Neuronal stem cell (in vitro differentiated cells): Measurements from ENCODE around the gene CST1.
"Not testable (repeated sequence)": the region's sequence is repeated elsewhere in the genome, so short reads cannot be mapped to it uniquely, and the experiment has no call there.

Experiments used
- DNase-seq: peaks from one replicate; pipeline ENCODE4 v3.0.0-alpha.2; 2013; ENCODE audit warnings: low spot score
- H2AFZ ChIP-seq: one replicate; pipeline ENCODE4 v1.6.1; 2013; ENCODE audit warnings: mild to moderate bottlenecking, low read length, inconsistent platforms
- H2AK5ac ChIP-seq: 2 replicates; pipeline ENCODE4 v1.6.1; 2013; ENCODE audit warnings: low read depth, mild to moderate bottlenecking, inconsistent platforms, low read length, moderate library complexity, mixed read lengths
- H2BK120ac ChIP-seq: 2 replicates; pipeline ENCODE4 v1.6.1; 2013; ENCODE audit warnings: low read depth, mild to moderate bottlenecking, inconsistent platforms, low read length, moderate library complexity, mixed read lengths
- H2BK12ac ChIP-seq: one replicate; pipeline ENCODE4 v1.6.1; 2013; ENCODE audit warnings: low read length, inconsistent platforms
- H2BK15ac ChIP-seq: 2 replicates; pipeline ENCODE4 v1.6.1; 2013; ENCODE audit warnings: mild to moderate bottlenecking, low read length, inconsistent platforms, mixed read lengths
- H2BK5ac ChIP-seq: one replicate; pipeline ENCODE4 v1.6.1; 2013; ENCODE audit warnings: inconsistent platforms, mild to moderate bottlenecking, low read length, moderate library complexity
- H3K14ac ChIP-seq: one replicate; pipeline ENCODE4 v1.6.1; 2013; ENCODE audit warnings: low read length, inconsistent platforms
- H3K18ac ChIP-seq: 2 replicates; pipeline ENCODE4 v1.6.1; 2013; ENCODE audit warnings: low read length, inconsistent platforms
- H3K23ac ChIP-seq: 2 replicates; pipeline ENCODE4 v1.6.1; 2013; ENCODE audit warnings: low read depth, mild to moderate bottlenecking, mixed read lengths, low read length, inconsistent platforms; ENCODE audit not compliant: poor library complexity
- H3K27ac ChIP-seq: replicated peaks from 3 replicates; pipeline ENCODE4 v1.5.1; 2013; ENCODE audit warnings: low read length, inconsistent platforms
- H3K27me3 ChIP-seq, 3 experiments: 2 replicates each; pipeline ENCODE4 v1.6.1; 2013; ENCODE audit warnings: low read length in 3 of 3, mild to moderate bottlenecking in 2 of 3, inconsistent platforms in 1 of 3, low read depth in 1 of 3, mixed read lengths in 1 of 3, moderate library complexity in 1 of 3; ENCODE audit not compliant: control insufficient read depth in 3 of 3, insufficient read depth in 3 of 3
- H3K36me3 ChIP-seq, 2 donors: replicated peaks in 1 of 2; 2 replicates each; pipeline ENCODE4 v1.6.1; 2013; ENCODE audit warnings: low read length in 2 of 2; ENCODE audit not compliant: control insufficient read depth in 2 of 2, insufficient read depth in 2 of 2
- H3K4ac ChIP-seq: 2 replicates; pipeline ENCODE4 v1.6.1; 2013; ENCODE audit warnings: inconsistent platforms, mild to moderate bottlenecking, low read length, moderate library complexity
- H3K4me1 ChIP-seq, 2 donors: 1 replicate in 1 of 2; 2 replicates in 1 of 2; pipeline ENCODE4 v1.6.1; 2013; ENCODE audit warnings: low read length in 2 of 2, low read depth in 1 of 2; ENCODE audit not compliant: control insufficient read depth in 2 of 2, insufficient read depth in 1 of 2
- H3K4me2 ChIP-seq: one replicate; pipeline ENCODE4 v1.6.1; 2013; ENCODE audit warnings: mild to moderate bottlenecking, low read length, inconsistent platforms; ENCODE audit not compliant: insufficient read depth, poor library complexity, severe bottlenecking
- H3K4me3 ChIP-seq, 2 donors: 2 replicates each; pipeline ENCODE4 v1.5.1; 2013; ENCODE audit warnings: low read length in 2 of 2, mild to moderate bottlenecking in 2 of 2, inconsistent platforms in 1 of 2, moderate library complexity in 1 of 2
- H3K79me1 ChIP-seq: one replicate; pipeline ENCODE4 v1.6.1; 2013; ENCODE audit warnings: low read depth, mild to moderate bottlenecking, inconsistent platforms, low read length, moderate library complexity
- H3K9ac ChIP-seq: one replicate; pipeline ENCODE4 v1.6.1; 2013; ENCODE audit warnings: mild to moderate bottlenecking, low read depth, low read length, inconsistent platforms; ENCODE audit not compliant: poor library complexity
- H3K9me3 ChIP-seq, 2 donors: replicated peaks in 1 of 2; 2 replicates each; pipeline versions ENCODE3 to v1.6.1; 2013; ENCODE audit warnings: low read length in 2 of 2, mild to moderate bottlenecking in 2 of 2, inconsistent platforms in 1 of 2, low read depth in 1 of 2, mixed read lengths in 1 of 2, moderate library complexity in 1 of 2; ENCODE audit not compliant: control insufficient read depth in 2 of 2, insufficient read depth in 1 of 2
- H4K8ac ChIP-seq: one replicate; pipeline ENCODE4 v1.6.1; 2013; ENCODE audit warnings: low read depth, mild to moderate bottlenecking, inconsistent platforms, low read length, moderate library complexity
- H4K91ac ChIP-seq: one replicate; pipeline ENCODE4 v1.6.1; 2013; ENCODE audit warnings: low read length, low read depth, mild to moderate bottlenecking, inconsistent platforms; ENCODE audit not compliant: poor library complexity
- WGBS, 2 donors: extraction: QIAGEN DNeasy Blood & Tissue Kit; methylation state at CpG; one replicate each; pipeline ENCODE4 v1.1.7; 2013; ENCODE audit warnings: missing lambda C conversion rate in 2 of 2, mixed read lengths in 1 of 2; ENCODE audit not compliant: insufficient read length in 2 of 2, insufficient replicate concordance in 1 of 2; ENCODE audit errors: extremely low coverage in 2 of 2; 5-methylcytosine and 5-hydroxymethylcytosine counted together

Gene CST1

DNA sequence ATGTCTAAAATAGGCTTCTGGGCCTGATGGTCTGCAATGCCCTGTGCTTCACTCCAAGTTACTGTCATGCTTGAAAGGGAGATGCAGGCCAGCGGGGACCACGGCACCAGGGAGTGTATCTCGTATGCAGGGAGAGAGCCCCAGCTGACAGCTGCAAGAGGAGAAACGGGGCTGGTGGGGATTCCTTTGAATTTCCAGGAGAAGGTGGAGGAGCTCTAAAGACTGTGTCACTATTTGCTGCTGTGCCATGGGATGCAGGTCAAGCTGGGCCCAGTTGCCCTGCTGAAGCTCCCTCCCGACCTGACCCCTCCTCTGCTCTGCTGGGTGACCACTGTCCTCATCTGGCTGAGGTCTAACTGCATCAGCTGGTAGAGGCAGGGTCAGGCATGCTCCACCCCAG is 989 bp downstream of the CST1 start:
- Histone ChIP-seq H2BK15ac (no peak overlapping the region), H2AFZ (no peak overlapping the region), H3K23ac (no peak overlapping the region), H3K27ac (no peak overlapping the region), H3K4me1 (peaks cover 0 to 4% of the 10 kb centered on the region in 2 donors), H3K4me3 (no peak overlapping the region), H3K36me3 (no peaks in the 10 kb centered on the region), H3K4me2 (no peak overlapping the region), H3K27me3 (no peaks in the 10 kb centered on the region), H3K79me1 (no peaks in the 10 kb centered on the region), H3K9me3 (no peaks in the 10 kb centered on the region), H2BK12ac (no peak overlapping the region), H4K91ac (no peak overlapping the region), H3K4ac (no peak overlapping the region), H3K9ac (no peak overlapping the region), H4K8ac (no peak overlapping the region), H2BK5ac (no peak overlapping the region), H2AK5ac (no peak overlapping the region), H3K14ac (no peak overlapping the region), H2BK120ac (no peak overlapping the region), H3K18ac (peak overlapping the region; percentile 53)
- WGBS, 2 donors = no CpG with 5 or more reads among the region's 5 CpGs
- no peak for DNase-seq

DNA sequence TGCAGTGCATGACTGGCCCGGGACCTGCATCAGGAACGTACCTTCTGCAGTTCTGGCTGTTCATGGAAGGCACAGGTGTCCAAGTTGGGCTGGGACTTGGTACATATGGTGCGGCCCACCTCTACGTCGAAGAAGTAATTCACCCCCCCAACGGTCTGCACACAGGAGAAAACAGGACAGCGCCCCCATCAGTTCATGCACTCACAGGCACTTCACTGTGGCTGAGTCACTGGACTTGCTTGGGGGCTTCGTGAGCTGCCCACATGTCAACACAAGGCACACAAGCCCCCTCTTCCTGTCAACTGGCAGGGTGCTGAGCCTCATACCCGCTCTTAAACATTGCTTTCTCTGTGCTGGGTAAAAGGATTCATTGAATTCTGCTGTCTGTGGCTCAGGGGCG is 1.8 kb downstream of the CST1 start:
- H4K8ac ChIP-seq, H2BK12ac ChIP-seq, H3K4ac ChIP-seq, H4K91ac ChIP-seq, H2BK15ac ChIP-seq, H3K23ac ChIP-seq, H3K9me3 ChIP-seq, DNase-seq, H3K14ac ChIP-seq, H3K27ac ChIP-seq, H2BK5ac ChIP-seq, H3K27me3 ChIP-seq, H2AK5ac ChIP-seq, H3K79me1 ChIP-seq, H3K18ac ChIP-seq, H2BK120ac ChIP-seq, H3K36me3 ChIP-seq, H3K4me2 ChIP-seq, H3K9ac ChIP-seq, H2AFZ ChIP-seq, H3K4me3 ChIP-seq, H3K4me1 ChIP-seq: not testable (repeated sequence)
- no CpG with 5 or more reads among the region's 10 CpGs for whole genome bisulfite sequencing, 2 donors

DNA sequence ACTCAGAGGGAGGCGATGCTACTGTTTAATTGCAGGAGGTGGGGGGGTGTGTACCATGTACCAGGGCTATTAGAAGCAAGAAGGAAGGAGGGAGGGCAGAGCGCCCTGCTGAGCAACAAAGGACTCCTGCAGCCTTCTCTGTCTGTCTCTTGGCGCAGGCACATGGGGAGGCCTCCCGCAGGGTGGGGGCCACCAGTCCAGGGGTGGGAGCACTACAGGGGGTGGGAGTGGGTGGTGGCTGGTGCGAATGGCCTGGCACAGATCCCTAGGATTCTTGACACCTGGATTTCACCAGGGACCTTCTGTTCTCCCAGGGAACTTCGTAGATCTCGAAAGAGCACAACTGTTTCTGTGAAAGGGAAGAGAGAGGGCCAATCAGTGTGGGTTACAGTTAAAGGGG is 3.2 kb downstream of the CST1 start:
- WGBS, 2 donors = no CpG with 5 or more reads among the region's 7 CpGs
- H3K27me3 ChIP-seq = not testable (repeated sequence)

DNA sequence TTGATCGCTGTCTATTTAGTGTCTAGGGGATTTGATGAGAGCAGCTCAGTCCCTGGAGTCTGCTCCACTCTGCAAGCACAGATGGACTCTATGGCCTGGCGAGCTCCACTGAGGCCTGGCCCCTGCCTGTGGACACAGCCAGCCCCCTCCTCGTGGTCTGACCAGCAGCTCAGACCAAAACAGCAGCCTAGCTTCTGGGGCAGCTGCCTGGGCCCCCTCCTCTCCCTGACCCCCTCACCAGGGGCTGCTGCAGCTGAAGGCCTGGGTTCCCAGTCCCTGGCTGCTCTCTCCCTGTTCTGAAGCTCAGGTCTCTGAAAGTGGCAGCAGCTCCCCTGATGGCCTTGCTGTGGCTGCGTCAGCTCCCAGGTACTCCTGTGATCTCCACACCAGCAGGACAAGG is 3.6 kb downstream of the CST1 start:
- not testable (repeated sequence) for H3K9me3 ChIP-seq, H3K14ac ChIP-seq, H3K9ac ChIP-seq, H2AK5ac ChIP-seq, H3K27ac ChIP-seq, H3K4me1 ChIP-seq, H4K8ac ChIP-seq, H3K4ac ChIP-seq, H2BK5ac ChIP-seq, H2BK12ac ChIP-seq, H2BK120ac ChIP-seq, H3K4me2 ChIP-seq, H3K36me3 ChIP-seq, DNase-seq, H2AFZ ChIP-seq, H3K4me3 ChIP-seq, H2BK15ac ChIP-seq, H3K23ac ChIP-seq, H3K27me3 ChIP-seq, H4K91ac ChIP-seq, H3K79me1 ChIP-seq
- WGBS, 2 donors = no CpG with 5 or more reads among the region's 4 CpGs
- peak overlapping the region; percentile 19 for H3K18ac ChIP-seq

More for the DNA sequence above, 3.2 kb downstream of the CST1 start:
- H3K79me1 ChIP-seq, H3K9me3 ChIP-seq, H4K8ac ChIP-seq, H3K14ac ChIP-seq, DNase-seq, H3K4me3 ChIP-seq, H3K23ac ChIP-seq, H2BK15ac ChIP-seq, H3K4me1 ChIP-seq, H2BK12ac ChIP-seq, H3K9ac ChIP-seq, H3K4ac ChIP-seq, H2AFZ ChIP-seq, H3K4me2 ChIP-seq, H2BK120ac ChIP-seq, H2AK5ac ChIP-seq, H3K18ac ChIP-seq, H3K27ac ChIP-seq, H3K36me3 ChIP-seq, H4K91ac ChIP-seq, H2BK5ac ChIP-seq: not testable (repeated sequence)
